Adrenal gland (tissue), 12 donors: ENCODE data around the gene ELAVL2. TPM values are rescaled to one million over a fixed set of nuclear protein-coding genes. Genes with fewer than 3 reads are reported as not detected.

Experiments used
- DNase-seq, 7 donors: peaks; one replicate each; pipeline ENCODE4 v3.0.0-alpha.2; 2019 to 2020
- H3K27ac ChIP-seq, 5 donors: fragments of 200-600 bp; sonication (generic) in 4 of 5; 1 replicate in 3 of 5; 2 replicates in 2 of 5; pipeline versions ENCODE4 v1.5.1 to v1.8.0; 2016 to 2020; ENCODE audit warnings: mild to moderate bottlenecking in 1 of 5
- H3K27me3 ChIP-seq: fragments of 200-600 bp; 2 replicates; pipeline ENCODE4 v1.8.0; 2021
- H3K36me3 ChIP-seq, 2 donors: fragments of 200-600 bp; replicated peaks in 1 of 2; 1 replicate in 1 of 2; 2 replicates in 1 of 2; pipeline versions ENCODE4 v1.5.1 to v1.8.0; 2018 to 2022
- H3K4me1 ChIP-seq, 2 donors: fragments of 200-600 bp; replicated peaks in 1 of 2; 1 replicate in 1 of 2; 2 replicates in 1 of 2; pipeline versions ENCODE4 v1.5.1 to v1.8.0; 2018 to 2021
- H3K4me3 ChIP-seq, 4 donors: fragments of 200-600 bp; sonication (generic) in 3 of 4; one replicate each; pipeline ENCODE4 v1.5.1; 2016 to 2018
- H3K9me3 ChIP-seq, 3 donors: fragments of 200-600 bp; sonication (generic) in 1 of 3; replicated peaks in 1 of 3; 1 replicate in 2 of 3; 2 replicates in 1 of 3; pipeline versions ENCODE4 v1.5.1 to v1.8.0; 2016 to 2021
- POLR2A ChIP-seq, 2 donors: fragments of 450-650 bp; IDR thresholded peaks; one replicate each; pipeline ENCODE4 v1.6.1; 2017; ENCODE audit warnings: antibody characterized with exemption in 2 of 2, mild to moderate bottlenecking in 2 of 2, moderate library complexity in 1 of 2
- WGBS, 4 donors: extraction: QIAGEN DNeasy Blood & Tissue Kit in 2 of 4; methylation state at CpG; one replicate each; pipeline versions ENCODE4 v1.1.5 to v1.1.7; 2013 to 2017; 5-methylcytosine and 5-hydroxymethylcytosine counted together
- intact Hi-C, 2 donors: fragments of 100-400 bp; cut with DNase I; formaldehyde crosslinking; loops; one replicate each; pipeline versions ENCODE4 v1.14.1 to v1.15.0; 2022 to 2023
- polyA plus RNA-seq, 3 donors: library from polyadenylated mRNA; stranded (reverse); fragments of 200-250 nt in 2 of 3; fragments of 350-450 nt in 1 of 3; fragmentation: Illumina TruSeq in 1 of 3; extraction: RNeasy Lipid Tissue Mini Kit (QIAGEN cat#74804) in 1 of 3; gene quantifications; one replicate each; pipeline ENCODE4 v1.2.3, GENCODE V29; 2013 to 2014
- total RNA-seq, 9 donors: library from RNA; depleted of rRNA in 4 of 9; stranded (reverse); fragments of >200 nt in 4 of 9; fragments of 120-200 nt in 1 of 9; fragmentation: NEBNext Ultra II Directional in 1 of 9; extraction: Animal tissue kit (Norgen Biotek cat#: 25700) in 1 of 9; gene quantifications; one replicate each; pipeline versions ENCODE4 v1.1.0 to v1.2.4, GENCODE V29; 2013 to 2023
- TF ChIP-seq, protein P1 (sequence below), 6 experiments: fragments of 450-650 bp in 4 of 6; fragments of 200-600 bp in 2 of 6; sonication (generic) in 1 of 6; IDR thresholded peaks; 1 replicate in 5 of 6; 2 replicates in 1 of 6; pipeline versions ENCODE4 v1.5.1 to v1.8.0; 2016 to 2021; ENCODE audit warnings: antibody characterized with exemption in 6 of 6, mild to moderate bottlenecking in 2 of 6, moderate library complexity in 1 of 6
- donor health status: healthy with polysubstance abuse.
- donor health status: Bipolar disorder and iron deficiency.
- donor health status: DM: yes; HTN: yes; CAD: no.
- donor health status: DM: no; HTN: no; CAD: no.
- donor health status: DM: no; HTN: no; CAD: no.
- donor health status: DM: yes; HTN: yes; CAD: no.

ELAVL2 gene
- total and polyA plus RNA-seq, 12 donors, result 0.24 to 13.6 (median 0.94) TPM; not detected in 1

DNA sequence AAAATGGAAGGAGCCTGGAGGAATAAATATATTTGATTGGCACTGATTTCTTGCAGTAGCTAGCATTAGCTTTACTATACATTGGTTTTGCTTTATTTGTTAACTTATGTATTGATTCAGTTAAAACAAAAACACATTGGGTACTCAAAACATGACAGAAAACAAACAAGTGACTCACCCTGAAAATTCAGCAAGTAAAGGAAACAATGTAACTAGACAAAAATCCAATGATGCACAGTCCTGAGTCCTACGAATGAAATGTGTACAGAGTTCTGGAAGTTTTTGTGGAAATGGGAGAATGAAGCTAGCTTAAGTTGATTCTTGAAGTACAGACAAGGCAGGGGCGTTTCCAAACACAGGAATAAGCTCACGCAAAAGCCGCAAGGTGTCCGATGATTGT, 175.0 kb downstream of the ELAVL2 start:
- Histone ChIP-seq H3K4me3 (no peak overlapping the region), H3K27me3 (no peaks in the 10 kb centered on the region), H3K27ac (no peak overlapping the region), H3K4me1 (no peaks in the 10 kb centered on the region), H3K36me3 (no peaks in the 10 kb centered on the region), H3K9me3 (no peaks in the 10 kb centered on the region)
- no peak for TF ChIP-seq POLR2A (IDR thresholded peaks at IDR 0.05)
- TF ChIP-seq, protein P1, sequence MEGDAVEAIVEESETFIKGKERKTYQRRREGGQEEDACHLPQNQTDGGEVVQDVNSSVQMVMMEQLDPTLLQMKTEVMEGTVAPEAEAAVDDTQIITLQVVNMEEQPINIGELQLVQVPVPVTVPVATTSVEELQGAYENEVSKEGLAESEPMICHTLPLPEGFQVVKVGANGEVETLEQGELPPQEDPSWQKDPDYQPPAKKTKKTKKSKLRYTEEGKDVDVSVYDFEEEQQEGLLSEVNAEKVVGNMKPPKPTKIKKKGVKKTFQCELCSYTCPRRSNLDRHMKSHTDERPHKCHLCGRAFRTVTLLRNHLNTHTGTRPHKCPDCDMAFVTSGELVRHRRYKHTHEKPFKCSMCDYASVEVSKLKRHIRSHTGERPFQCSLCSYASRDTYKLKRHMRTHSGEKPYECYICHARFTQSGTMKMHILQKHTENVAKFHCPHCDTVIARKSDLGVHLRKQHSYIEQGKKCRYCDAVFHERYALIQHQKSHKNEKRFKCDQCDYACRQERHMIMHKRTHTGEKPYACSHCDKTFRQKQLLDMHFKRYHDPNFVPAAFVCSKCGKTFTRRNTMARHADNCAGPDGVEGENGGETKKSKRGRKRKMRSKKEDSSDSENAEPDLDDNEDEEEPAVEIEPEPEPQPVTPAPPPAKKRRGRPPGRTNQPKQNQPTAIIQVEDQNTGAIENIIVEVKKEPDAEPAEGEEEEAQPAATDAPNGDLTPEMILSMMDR (IDR thresholded peaks at IDR 0.05), result no peak
- 81 to 96% (median 93%) methylated on average over 5 of the region's 5 CpGs for WGBS, 4 donors
- intact Hi-C loops, result no loop called here
- DNase-seq, result no peak

DNA sequence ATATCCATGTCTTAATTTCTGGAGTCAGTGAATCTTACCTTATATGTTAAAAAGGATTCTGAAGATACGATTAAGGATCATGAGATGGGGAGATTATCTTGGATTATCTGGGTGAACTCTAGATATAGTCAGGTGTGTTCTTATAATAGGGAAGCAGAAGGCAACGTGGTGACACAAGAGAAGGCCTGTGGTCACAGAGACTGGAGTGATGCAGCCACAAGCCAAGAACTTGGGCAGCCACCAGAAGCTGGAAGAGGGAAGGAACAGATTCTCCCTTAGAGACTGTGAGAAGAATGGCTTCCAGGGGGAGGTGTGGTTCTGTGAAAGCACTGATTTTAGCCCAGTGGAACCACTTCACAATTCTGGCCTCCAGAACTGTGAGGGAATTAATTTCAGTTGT, 177.4 kb downstream of the ELAVL2 start:
- H3K27ac ChIP-seq, result no peak overlapping the region
- intact Hi-C loops, result no loop called here
- H3K4me3 ChIP-seq, result no peak overlapping the region
- H3K27me3 ChIP-seq, result no peaks in the 10 kb centered on the region
- no peak for TF ChIP-seq POLR2A (IDR thresholded peaks at IDR 0.05)
- TF ChIP-seq, protein P1 (IDR thresholded peaks at IDR 0.05), result no peak
- no peaks in the 10 kb centered on the region for H3K36me3 ChIP-seq
- no peak for DNase-seq
- 47 to 76% (median 61%) methylated on average over 2 of the region's 2 CpGs for WGBS, 4 donors
- no peaks in the 10 kb centered on the region for H3K4me1 ChIP-seq
- no peaks in the 10 kb centered on the region for H3K9me3 ChIP-seq

DNA sequence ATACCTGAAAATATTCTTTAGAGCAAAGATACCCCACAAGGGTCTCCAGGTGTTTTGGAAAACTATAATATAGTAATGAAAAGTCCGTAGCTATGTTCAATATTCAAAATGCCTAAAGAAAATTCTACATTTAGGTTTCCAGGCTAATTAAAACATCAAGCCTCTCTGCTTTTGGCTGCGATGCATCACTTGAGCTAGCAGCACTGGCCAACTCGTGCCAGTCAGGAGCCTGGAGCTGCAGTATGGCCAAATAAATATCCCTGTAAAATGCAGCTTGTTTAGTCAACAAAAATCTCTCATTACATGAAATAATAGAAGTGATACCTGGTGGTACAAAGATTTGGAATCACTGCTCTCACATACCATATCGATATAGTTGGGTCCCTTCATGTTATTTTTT, 181.1 kb downstream of the ELAVL2 start:
- 88 to 95% (median 93%) methylated on average over 4 of the region's 4 CpGs for WGBS, 4 donors
- intact Hi-C loops, result no loop called here

DNA sequence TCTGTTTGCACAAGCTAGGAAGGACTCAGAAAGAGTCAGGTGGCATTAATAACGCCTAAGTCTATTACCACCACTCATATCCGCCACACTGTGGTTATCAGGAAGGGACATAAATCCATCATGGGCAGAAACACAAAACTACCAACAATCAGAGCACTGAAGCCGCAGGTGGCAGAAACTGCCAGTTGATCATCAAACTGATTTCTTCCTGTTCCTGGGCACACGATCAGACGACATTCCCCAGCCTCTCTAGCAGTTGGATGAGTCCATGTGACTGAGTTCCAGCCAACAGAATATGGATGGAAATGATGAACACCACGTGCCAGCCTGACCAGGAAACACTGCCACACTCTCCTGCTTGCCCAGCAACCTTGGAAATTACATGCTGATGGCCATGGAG, 181.7 kb downstream of the ELAVL2 start:
- no peak for TF ChIP-seq POLR2A (IDR thresholded peaks at IDR 0.05)
- TF ChIP-seq, protein P1 (IDR thresholded peaks at IDR 0.05), result no peak
- H3K36me3 ChIP-seq, result no peaks in the 10 kb centered on the region
- H3K9me3 ChIP-seq, result no peaks in the 10 kb centered on the region
- no peak overlapping the region for H3K4me3 ChIP-seq
- WGBS, 4 donors, result 70 to 89% (median 79%) methylated on average over 5 to 6 of the region's 6 CpGs
- H3K4me1 ChIP-seq, result no peaks in the 10 kb centered on the region
- H3K27me3 ChIP-seq, result no peaks in the 10 kb centered on the region
- no peak overlapping the region for H3K27ac ChIP-seq
- no peak for DNase-seq
- intact Hi-C loops, result no loop called here

More for the DNA sequence above, 181.1 kb downstream of the ELAVL2 start:
- no peak for DNase-seq
- Histone ChIP-seq H3K4me3 (no peak overlapping the region), H3K27ac (no peak overlapping the region), H3K36me3 (no peaks in the 10 kb centered on the region), H3K27me3 (no peaks in the 10 kb centered on the region), H3K9me3 (no peaks in the 10 kb centered on the region), H3K4me1 (no peaks in the 10 kb centered on the region)
- TF ChIP-seq, protein P1 (IDR thresholded peaks at IDR 0.05), result no peak
- TF ChIP-seq POLR2A (IDR thresholded peaks at IDR 0.05), result no peak
